LHCN-M2 (cell line): ENCODE data around the gene NUP93. TPM values are rescaled to one million over a fixed set of nuclear protein-coding genes. Genes with fewer than 3 reads are reported as not detected.
A peak's percentile ranks its signal among the peaks of the same experiment; 100 is the strongest.

ENCODE experiments used
- DNase-seq: peaks from one replicate; pipeline ENCODE4 v3.0.0-alpha.2; 2012; ENCODE audit warnings: low read depth
- total RNA-seq: library from RNA; depleted of rRNA; stranded (reverse); fragments of >200 nt; gene quantifications from 2 replicates; pipeline ENCODE4 v1.2.3, GENCODE V29; 2014

Gene NUP93
- total RNA-seq, 1 experiment from 2014 or later = 81.9 TPM

DNA sequence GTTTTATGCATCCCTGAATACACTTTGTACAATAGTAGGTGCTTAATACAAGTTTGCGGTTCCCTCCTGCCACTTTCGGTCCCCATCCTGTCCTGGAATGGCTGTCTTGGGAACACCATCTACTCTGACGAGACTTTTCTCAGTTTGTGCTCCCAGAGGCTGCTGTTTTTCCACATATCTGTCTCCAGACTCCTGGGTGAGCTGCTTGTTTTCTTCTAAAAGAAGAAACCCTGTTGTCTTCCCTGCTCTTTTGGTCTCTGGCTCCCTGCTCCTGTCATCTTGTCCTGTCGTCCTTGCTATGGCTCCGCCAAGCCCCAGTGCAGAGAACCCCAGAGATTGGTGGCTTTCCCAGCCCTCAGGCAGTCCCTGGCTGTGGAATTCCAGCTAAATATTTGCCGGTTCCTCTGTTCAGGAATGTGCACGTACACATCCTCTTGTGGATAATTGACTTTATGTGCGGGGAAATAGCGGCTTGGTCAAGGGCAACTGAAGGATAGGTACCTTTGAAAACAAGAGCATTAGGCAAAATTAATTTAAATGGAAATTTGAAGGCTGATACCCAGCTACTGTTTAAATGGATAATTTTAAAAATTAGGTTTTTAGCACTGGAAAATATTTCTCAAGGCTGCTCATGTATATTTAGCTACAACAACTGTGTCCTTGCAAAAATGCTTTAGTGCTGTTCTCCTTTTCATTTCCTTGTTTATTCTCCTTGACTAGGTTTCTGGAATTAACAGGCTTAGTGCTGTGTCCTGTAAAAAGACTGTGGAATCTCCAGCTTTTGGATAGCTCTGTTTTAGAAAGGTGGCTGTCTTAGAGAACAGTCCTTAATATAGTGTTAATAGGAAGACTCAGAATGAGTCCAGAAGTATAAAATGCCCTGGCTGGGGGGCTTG is 84.9 kb downstream of the NUP93 start:
- DNase-seq = no peak

DNA sequence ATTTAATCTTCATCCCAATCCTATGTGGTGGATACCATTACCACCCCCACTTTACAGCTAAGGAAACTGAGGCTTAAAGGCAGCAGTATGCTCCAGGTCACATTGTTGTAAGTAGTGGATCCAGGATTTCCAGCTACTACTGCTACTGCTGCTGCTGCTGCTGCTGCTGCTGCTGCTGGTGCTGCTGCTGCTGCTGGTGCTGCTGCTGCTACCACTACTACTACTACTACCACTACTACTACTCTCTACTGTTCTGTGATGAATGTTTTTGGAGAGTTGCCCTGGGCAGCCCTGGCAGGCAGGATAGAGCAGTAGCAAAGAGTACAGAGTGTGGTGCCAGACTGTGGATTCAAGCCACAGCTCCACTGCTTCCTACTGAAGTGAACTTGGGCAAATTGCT is 85.8 kb downstream of the NUP93 start:
- no peak for DNase-seq

DNA sequence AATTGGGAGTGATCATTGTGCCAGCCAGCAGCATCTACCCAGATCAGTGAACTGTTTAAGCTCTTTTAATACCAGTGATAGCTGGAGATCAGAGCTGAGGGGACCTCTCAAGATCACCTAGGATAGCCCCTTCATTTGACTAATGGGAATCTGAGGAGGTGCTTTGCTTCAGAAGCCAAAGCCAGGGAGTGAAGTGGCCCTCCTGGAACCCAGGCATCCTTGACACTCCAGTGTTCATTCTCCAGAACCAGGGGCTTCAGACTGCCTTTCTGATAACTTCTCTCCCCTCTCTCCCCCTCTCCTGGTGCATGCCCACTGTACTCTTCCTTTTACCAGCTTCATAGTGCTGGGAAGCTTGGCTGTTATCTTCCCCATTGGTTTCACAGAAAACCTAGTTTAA is 87.1 kb downstream of the NUP93 start:
- DNase-seq = no peak

DNA sequence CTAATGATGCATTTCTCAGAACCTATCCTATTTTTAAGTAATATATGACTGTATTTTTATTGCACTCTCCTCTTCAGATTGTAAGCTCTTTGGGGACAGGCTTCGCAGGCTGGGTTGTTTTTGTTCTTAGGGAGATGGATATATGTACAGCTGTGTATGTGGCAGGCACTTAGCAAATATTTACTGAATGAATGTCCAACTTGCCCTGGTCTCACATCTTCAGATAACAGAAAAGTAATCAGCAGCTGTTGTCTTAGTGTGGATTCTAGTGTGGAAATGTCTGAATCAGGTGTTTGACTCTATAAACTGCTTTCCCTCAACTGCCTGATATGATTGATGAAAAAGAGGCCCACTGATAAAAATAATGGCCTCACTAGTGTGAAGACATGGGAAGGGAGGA is 88.0 kb downstream of the NUP93 start:
- peak; percentile 14 for DNase-seq

DNA sequence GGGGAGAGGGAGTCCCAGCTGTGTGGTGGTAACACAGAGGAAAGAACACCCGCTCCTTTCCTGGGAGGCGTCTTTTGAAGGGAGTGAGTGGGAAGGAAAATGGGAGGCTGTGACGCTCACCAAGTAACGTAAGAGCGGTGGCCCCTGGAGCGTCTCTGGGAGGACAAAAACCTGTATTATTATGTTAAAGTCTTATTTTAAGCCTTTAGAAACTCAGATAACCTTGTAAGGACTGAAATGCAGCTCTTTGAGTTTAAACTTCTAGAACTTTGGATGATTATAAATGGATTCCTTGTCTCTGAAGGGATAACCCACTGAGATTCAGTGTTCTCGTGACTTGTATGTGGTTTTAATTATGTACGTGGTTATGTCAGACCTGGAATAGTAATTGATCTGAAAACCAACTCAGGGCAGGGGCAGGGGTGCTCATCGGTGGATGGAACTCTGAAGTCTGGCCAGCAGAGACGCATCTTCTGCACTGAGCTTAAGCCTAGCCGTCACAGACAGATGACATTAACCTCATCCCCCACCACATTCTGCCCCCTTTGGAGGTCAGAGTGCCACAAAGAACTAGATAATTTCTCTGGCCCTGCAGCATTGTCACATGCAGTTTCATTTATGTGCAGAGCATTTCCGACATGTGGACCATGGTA is 93.3 kb downstream of the NUP93 start:
- no peak for DNase-seq

DNA sequence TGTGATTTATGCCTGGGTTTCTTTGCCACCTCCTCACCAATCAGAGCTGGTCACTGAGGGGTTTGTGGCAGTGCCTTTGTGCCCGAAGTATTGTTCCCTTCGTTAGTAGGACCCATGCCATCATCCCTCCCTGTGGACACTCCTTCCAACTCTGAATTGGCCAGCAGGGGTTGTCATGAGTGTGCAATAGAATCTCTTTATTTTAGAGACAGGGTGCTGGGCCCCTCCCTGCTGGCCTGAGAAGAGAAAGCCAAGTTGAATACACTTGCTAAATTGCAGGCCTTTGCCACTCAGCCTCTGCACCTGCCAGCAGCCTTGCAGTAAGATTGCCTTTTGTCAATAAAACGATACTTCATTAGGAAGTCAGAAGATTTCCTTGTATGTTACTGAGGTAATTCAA is 94.4 kb downstream of the NUP93 start:
- DNase-seq = peak; percentile 19

DNA sequence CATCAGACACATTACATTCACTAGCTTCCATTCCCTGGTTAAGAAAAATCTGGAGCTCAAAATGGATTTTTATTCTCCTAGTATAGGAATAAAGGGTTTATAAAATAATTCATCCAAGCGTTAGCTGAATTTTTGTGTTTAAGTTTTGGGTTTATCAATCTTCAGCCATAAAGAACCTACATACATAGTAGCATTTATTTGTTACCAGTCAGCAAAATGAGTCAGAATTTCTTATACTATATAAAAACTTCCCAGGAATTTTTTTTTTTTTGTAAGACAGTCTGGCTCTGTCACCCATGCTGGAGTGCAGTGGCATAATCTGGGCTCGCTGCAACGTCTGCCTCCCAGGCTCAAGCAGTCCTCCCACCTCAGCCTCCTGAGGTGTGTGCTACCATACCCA is 94.9 kb downstream of the NUP93 start:
- no peak for DNase-seq

DNA sequence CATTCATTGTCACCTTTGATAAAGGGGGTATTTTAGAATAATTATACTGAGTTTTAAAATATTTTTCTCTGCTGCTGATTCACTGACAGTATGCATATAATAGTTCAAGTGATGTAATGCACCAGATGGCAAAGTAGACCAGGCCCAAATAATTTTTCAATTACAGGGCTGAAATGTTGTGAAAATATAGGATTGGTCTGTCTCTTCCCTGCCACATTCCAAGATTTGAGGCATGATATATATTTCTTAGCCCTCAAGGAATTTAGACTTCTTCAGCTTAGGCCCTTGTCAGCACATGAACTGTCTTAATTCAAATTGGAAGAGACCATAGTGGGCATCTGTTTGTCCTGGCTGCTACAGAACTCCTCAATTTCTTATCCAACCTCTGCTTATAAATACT is 95.9 kb downstream of the NUP93 start:
- no peak for DNase-seq

DNA sequence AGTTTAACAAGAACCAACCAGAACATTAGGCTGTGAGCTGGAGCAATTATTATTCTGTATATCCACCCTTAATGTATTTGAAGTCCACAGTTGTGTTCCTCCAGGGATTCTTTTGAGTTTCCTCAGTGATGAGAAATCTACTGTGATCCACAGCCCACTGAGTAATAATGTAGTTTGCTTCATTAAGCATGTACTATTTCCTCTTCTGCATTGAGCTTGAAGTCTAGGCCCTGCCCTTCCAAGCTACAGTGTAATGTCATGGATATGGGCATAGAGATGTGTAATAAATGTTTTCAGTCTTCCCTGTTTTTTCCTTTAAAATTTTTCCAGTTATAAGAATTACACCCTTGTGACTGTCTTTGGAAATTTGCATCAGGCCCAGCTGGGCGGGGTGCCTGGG is 98.7 kb downstream of the NUP93 start:
- no peak for DNase-seq

DNA sequence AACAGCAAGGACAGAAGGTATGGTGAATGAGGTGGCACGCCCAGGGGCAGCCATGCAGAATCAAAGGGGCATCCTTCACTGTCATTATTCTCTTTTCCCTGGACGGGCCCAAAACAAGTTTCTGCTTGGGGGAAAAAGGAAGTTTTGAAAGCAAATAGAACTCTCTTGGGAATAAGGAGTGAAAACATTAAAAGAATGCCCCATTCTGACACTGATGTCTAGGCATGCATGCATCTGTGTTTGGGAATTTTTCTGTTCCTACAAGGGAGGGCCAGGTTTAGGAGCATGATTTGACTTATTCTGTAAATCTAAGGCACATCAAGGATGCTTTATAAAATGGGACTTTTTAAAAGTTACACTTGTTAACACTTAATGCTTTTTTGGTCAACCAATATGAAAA is 100.7 kb downstream of the NUP93 start:
- no peak for DNase-seq

DNA sequence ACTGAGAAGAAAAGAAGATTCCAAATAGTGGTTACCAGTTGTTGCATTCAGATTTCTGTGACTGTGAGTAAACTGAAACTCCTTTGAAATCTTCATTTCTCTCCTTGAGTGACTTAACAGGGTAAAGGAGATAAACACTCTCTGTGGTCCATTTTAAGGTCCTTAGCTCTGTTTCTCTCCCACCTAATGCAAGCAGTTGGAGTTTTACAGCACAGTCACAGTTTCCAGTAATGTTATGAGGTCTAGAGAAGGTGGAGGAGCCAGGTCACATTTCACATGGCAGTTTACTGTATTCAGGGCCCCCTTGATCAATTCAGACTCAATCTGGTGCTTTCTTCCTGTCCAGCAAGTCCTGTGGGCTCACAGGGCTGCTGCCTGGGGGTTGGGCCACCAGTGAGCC is 102.8 kb downstream of the NUP93 start:
- no peak for DNase-seq

DNA sequence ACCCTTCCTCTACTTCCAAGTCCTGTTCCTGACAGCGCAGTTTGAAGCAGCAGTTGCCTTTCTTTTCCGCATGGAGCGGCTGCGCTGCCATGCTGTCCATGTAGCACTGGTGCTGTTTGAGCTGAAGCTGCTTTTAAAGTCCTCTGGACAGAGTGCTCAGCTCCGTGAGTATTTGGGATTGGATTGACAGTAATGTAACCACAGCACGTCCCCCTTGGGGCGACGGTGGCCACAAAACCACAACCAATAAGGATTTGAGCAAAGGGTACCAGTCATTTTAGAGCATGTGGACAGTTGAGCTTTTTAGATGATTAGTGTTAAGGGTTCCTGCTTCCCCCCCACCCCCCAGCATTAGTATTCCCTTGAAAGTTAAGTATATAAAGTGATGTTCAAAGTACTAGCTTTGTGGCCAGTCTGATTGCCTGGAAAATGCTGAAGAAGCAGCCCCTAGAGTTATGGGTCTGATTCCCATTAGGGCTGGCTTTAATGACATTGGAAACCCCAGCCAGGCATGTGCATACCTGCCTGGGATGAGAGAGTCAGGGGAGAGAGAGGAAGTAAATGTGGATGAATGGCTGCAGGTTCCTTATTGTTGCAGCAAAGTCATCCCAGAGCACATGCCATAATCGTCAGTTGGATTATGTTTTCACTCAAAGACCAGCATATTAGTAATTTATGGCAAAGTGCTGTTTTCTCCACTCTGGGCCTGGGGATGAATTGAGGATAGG is 103.5 kb downstream of the NUP93 start:
- peak; percentile 46 for DNase-seq

DNA sequence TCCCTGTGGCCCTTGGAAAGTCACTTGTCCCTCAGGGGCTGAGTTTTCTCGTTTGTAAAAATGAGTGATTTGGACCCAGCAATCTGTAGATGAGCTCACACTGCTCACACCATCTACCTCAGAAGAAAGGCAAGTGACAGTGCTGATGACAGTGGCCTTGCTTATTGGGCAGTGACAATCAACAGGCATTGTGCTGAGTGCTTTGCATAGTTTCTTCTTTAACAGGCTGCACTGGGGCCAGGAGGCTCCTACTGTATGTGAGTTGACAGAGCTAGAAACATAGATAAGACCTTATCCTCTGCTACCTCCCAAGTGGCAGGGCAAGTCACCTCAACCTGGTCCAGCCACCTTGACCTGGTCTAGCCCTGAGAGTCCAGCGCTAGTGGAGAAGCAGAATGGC is 105.4 kb downstream of the NUP93 start:
- no peak for DNase-seq

DNA sequence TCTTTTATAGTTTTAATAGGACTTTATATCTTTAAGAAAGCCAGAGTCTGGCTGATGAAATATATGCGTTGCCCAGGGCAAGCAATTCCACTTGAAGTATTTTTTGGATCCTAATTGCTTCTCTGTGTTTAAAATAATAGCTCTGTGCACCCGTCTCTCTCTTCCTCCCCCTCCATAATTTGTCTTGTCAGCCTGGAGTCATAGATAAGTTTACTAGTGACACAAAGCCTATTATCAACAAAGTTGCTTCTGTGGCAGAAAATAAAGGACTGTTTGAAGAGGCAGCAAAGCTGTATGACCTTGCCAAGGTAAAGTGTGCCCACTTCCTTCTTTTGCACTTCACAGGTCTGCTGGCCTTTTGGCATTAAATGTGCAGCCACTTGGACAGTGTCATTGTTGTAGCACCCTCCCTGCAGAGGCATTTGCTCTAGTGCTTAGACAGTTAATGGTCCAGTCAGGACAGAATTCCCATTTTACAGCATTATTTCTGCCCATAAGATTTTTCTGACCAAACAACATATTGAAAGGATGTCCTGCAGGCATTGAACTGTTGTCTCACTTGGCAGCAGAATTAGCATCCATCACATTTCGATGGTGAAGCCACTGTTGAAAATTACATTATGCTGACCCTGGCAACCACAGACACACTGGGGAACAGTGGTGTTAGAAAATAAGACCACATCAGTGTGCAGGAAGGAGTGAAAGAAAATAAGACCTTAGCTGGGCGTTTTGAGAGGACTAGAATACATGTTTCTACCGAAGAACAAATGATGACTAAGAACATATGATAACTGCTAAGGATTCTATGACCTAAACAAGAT is 106.7 kb downstream of the NUP93 start:
- no peak for DNase-seq

DNA sequence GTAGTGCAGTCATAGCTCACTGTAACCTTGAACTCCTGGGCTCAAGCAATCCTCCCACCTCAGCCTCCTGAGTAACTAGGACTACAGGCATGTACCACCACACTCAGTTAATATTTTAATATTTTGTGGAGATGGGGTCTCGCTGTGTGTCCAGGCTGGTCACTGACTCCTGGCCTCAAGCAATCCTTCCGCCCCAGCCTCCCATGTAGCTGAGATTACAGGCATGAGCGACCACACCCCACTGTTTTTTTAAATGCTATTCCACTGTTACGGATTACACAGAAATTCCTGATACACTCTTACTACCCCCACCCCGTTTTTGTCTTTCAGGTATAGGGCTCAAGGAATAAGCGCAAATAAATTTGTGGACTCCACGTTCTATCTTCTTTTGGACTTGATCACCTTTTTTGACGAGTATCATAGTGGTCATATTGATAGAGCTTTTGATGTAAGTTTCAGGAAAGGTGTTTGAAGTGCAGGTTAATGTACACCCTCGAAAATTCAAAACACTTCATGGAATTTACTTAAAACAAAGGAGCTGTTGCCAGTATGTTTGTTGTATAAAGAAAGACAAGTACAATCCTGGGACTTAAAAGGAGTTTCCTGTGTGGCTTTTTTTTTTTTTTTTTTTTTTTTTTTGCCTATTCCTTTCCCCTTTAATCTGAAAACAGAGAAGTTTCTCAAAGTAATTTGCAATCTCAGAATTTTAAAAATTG is 108.9 kb downstream of the NUP93 start:
- DNase-seq = no peak

DNA sequence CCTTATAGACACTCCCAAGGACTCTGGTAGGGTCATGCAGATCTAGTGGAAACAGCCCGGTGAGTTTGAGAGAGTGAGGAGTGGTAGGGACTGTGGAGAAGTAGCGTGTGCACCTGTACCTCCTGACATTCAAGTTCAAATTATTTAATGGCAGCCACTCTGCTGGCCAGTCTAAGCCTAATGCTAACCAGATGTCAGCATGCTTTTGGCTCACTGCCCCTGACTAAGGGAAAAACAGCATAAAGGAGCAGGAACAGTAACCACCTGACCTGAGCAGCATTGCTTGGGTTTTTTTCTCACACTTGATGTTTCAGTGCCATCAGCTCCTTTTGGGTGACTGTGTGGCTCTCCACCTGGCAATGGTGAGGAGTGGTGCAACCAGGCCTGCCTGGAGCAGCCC is 111.3 kb downstream of the NUP93 start:
- no peak for DNase-seq

DNA sequence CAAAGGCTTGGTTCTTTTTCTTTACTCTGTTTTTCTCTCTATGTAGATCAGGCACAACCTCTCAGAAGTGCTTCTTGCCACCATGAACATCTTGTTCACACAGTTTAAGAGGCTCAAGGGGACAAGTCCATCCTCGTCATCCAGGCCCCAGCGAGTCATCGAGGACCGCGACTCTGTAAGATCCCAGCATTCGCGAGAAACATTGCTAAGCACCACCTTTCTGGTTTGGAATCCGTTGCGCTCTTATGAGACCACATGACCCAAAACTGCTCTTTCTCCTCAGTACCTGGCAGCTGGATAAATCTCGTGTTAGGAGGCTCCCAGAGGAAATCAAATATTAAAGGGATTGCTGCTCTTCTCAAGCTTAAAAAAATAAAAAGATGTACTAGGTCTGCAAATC is 111.7 kb downstream of the NUP93 start:
- no peak for DNase-seq

DNA sequence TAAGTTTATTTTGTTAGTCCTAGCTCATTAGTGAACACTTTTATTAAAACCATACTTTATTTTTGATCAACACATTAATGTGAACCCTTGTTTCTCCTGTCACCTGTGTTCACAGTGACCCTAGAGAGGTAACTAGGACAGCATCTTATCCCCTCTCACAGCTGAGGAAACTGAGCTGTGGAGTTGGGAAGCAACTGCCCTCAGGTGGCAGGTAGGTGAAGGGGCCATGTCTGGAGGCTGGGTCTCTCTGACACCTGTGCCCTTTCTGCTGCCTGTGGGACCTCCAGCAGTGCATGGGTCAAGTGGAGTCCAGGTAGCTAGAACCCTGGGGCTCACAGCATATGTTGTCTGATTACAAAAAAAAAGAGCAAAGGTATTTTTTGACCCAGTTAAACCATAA is 112.2 kb downstream of the NUP93 start:
- DNase-seq = no peak

DNA sequence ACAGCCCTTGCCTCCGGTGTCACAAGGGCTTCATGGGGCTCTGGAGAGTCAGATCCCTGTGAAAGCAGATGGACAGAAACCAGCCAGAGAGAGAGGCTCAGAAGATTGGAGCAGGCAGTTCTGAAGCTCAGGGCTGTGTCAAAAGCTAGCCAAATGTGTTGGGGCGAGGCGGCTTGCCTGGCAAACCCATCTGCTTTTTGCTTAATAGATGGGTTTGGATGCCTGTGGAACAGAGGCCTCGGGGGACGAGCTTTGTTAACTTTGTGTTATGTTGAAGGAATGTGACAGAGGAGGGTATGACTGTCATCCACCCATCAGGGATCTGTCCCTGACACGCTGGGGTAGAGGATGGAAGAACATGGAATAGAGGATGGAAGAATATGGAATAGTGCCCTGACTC is 114.1 kb downstream of the NUP93 start:
- DNase-seq = no peak

DNA sequence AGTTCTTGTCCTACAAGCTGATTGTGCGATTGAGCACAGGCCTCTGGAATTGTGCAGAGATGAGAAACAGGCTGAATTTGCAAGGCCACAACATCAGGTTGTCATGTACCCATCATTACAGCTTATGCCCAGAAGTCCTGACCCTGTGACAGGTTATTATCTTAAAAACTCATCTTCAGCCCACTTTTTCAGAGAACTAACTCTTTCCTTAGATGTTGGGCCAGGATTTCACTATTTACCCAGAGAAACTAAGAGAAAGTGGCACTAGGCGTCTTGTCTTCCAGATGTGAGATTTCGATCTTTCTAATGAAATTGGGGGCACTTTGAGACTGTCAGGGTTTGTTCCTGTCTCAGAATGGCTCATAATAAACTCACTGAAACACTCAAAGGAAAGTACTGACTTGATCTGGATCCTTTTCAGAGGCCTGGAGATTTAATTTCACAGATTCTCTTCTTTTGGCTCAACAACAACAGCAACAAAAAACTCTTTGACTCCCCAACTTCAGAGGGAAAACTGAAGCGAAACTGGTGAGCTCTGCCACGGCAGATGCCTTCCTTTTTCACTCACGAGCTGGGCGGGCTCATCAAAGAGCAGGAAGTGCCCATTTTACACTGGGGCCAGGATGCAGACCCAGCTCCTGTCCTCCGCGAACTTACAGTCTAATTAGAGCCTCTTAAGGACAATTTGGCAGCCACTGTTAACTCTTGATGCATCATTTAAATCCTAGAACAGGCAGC is 117.4 kb downstream of the NUP93 start:
- no peak for DNase-seq
